Caco-2 (cell line): ENCODE data around the gene NGF. TPM values are rescaled to one million over a fixed set of nuclear protein-coding genes. Genes with fewer than 3 reads are reported as not detected.

ENCODE experiments used
- BruUV-seq: library from RNA; stranded (reverse); fragments of 400-500 nt; replicated peaks from 2 replicates; lab custom pipeline; 2021; lab: Mats Ljungman, UMichigan
- CTCF ChIA-PET: fragments of 300-600 bp; sonication (Branson Sonifier 250); formaldehyde crosslinking; loops from one replicate; lab custom pipeline; 2022; ENCODE audit warnings: antibody characterized with exemption; lab: Charles Lee
- POLR2A ChIA-PET: fragments of 300-600 bp; sonication (Branson Sonifier 250); formaldehyde crosslinking; loops from one replicate; lab custom pipeline; 2022; ENCODE audit warnings: antibody characterized with exemption; lab: Charles Lee
- DNase-seq, 2 experiments: peaks; one replicate each; pipeline versions ENCODE4 v3.0.0 to v3.0.0-alpha.2; 2020 to 2022
- H3K27me3 ChIP-seq: replicated peaks from 2 replicates; pipeline ENCODE4 v1.6.0; 2011; ENCODE audit warnings: low read length; ENCODE audit not compliant: control insufficient read depth, insufficient read depth
- H3K36me3 ChIP-seq: 2 replicates; pipeline ENCODE4 v1.5.1; 2011; ENCODE audit warnings: low read length; ENCODE audit not compliant: control insufficient read depth, insufficient read depth
- H3K4me1 ChIP-seq: fragments of 250-450 bp; sonication (Bioruptor Pico); 2 replicates; pipeline ENCODE4 v1.5.1; 2020; ENCODE audit warnings: mild to moderate bottlenecking
- H3K4me3 ChIP-seq: 2 replicates; pipeline ENCODE4 v1.5.1; 2011; ENCODE audit warnings: low read depth, mild to moderate bottlenecking, control low read depth, low read length
- H3K9me3 ChIP-seq: fragments of 250-450 bp; sonication (Bioruptor Pico); 2 replicates; pipeline ENCODE4 v1.5.1; 2020; ENCODE audit warnings: mild to moderate bottlenecking, moderate library complexity
- H3K27ac Mint-ChIP-seq: one replicate; pipeline ENCODE4 v1.8.0; 2022; ENCODE audit warnings: mixed read lengths; ENCODE audit not compliant: unreplicated experiment
- H3K27me3 Mint-ChIP-seq: one replicate; pipeline ENCODE4 v1.8.0; 2022; ENCODE audit warnings: mixed read lengths; ENCODE audit not compliant: insufficient read depth, unreplicated experiment
- H3K36me3 Mint-ChIP-seq: one replicate; pipeline ENCODE4 v1.8.0; 2022; ENCODE audit warnings: mild to moderate bottlenecking, mixed read lengths; ENCODE audit not compliant: insufficient read depth, unreplicated experiment
- H3K4me1 Mint-ChIP-seq: one replicate; pipeline ENCODE4 v1.8.0; 2022; ENCODE audit warnings: low read depth, mixed read lengths; ENCODE audit not compliant: unreplicated experiment
- H3K4me3 Mint-ChIP-seq: one replicate; pipeline ENCODE4 v1.8.0; 2022; ENCODE audit warnings: mild to moderate bottlenecking, moderate library complexity, mixed read lengths; ENCODE audit not compliant: unreplicated experiment
- H3K9me3 Mint-ChIP-seq: one replicate; pipeline ENCODE4 v1.8.0; 2022; ENCODE audit warnings: mixed read lengths; ENCODE audit not compliant: unreplicated experiment
- CTCF ChIP-seq, 2 experiments: fragments of 200-600 bp in 1 of 2; IDR thresholded peaks; 1 replicate in 1 of 2; 2 replicates in 1 of 2; pipeline versions ENCODE4 v1.5.1 to v1.8.0; 2011 to 2022; ENCODE audit warnings: antibody characterized with exemption in 1 of 2, control low read depth in 1 of 2, inconsistent platforms in 1 of 2, low read depth in 1 of 2, low read length in 1 of 2, mild to moderate bottlenecking in 1 of 2, moderate library complexity in 1 of 2; ENCODE audit not compliant: insufficient read depth in 1 of 2, severe bottlenecking in 1 of 2, unreplicated experiment in 1 of 2
- intact Hi-C: fragments of 100-400 bp; cut with micrococcal nuclease; formaldehyde crosslinking; loops from one replicate; pipeline ENCODE4 v1.10.0; 2022; ENCODE audit not compliant: unreplicated experiment
- total RNA-seq: library from RNA; stranded (reverse); gene quantifications from 2 replicates; pipeline ENCODE4 v1.2.3, GENCODE V29; 2022

NGF gene
- total RNA-seq, 1 experiment from 2014 or later, result not detected

- Mint-ChIP-seq H3K4me3 (no peak overlapping the region), H3K4me1 (no peaks in the 10 kb centered on the region), H3K36me3 (no peaks in the 10 kb centered on the region), H3K27me3 (no peaks in the 10 kb centered on the region), H3K27ac (no peak overlapping the region), H3K9me3 (peaks cover 12% of the 10 kb centered on the region)
- intact Hi-C loops, result no loop called here
- CTCF ChIA-PET, result no interaction called here
- Histone ChIP-seq H3K4me1 (no peaks in the 10 kb centered on the region), H3K9me3 (no peaks in the 10 kb centered on the region), H3K27me3 (no peaks in the 10 kb centered on the region), H3K4me3 (no peak overlapping the region), H3K36me3 (no peaks in the 10 kb centered on the region)
- no TSS peak for BruUV-seq
- POLR2A ChIA-PET, result no interaction called here
- TF ChIP-seq CTCF (IDR thresholded peaks at IDR 0.05; ENCODE audit: insufficient read depth in 1 of 2, low read depth in 1 of 2, low read length in 1 of 2, severe bottlenecking in 1 of 2, unreplicated experiment in 1 of 2), result no peak
- no peak for DNase-seq
Measured at GRCh38 chr1:115239148-115239422, 99.0 kb downstream of the NGF start.

GRCh38 chr1:115238336-115239147 is 99.5 kb downstream of the NGF start:
- no peak for DNase-seq
- peaks cover 7% of the 10 kb centered on the region for H3K9me3 Mint-ChIP-seq
- H3K4me3 Mint-ChIP-seq, result no peak overlapping the region
- H3K4me1 ChIP-seq, result no peaks in the 10 kb centered on the region
- no peak for TF ChIP-seq CTCF (IDR thresholded peaks at IDR 0.05; ENCODE audit: insufficient read depth in 1 of 2, low read depth in 1 of 2, low read length in 1 of 2, severe bottlenecking in 1 of 2, unreplicated experiment in 1 of 2)
- ChIA-PET CTCF (no interaction called here), POLR2A (no interaction called here)
- H3K9me3 ChIP-seq, result no peaks in the 10 kb centered on the region
- intact Hi-C loops, result no loop called here
- BruUV-seq, result no TSS peak
- H3K36me3 ChIP-seq, result no peaks in the 10 kb centered on the region
- H3K4me3 ChIP-seq, result no peak overlapping the region
- H3K4me1 Mint-ChIP-seq, result no peaks in the 10 kb centered on the region
- H3K27me3 Mint-ChIP-seq, result no peaks in the 10 kb centered on the region
- H3K36me3 Mint-ChIP-seq, result no peaks in the 10 kb centered on the region
- H3K27ac Mint-ChIP-seq, result peak overlapping the region; percentile 63
- no peaks in the 10 kb centered on the region for H3K27me3 ChIP-seq

- POLR2A ChIA-PET, result no interaction called here
- no peak for TF ChIP-seq CTCF (IDR thresholded peaks at IDR 0.05; ENCODE audit: insufficient read depth in 1 of 2, low read depth in 1 of 2, low read length in 1 of 2, severe bottlenecking in 1 of 2, unreplicated experiment in 1 of 2)
- Mint-ChIP-seq H3K9me3 (peaks cover 6% of the 10 kb centered on the region), H3K4me3 (no peak overlapping the region), H3K27me3 (no peaks in the 10 kb centered on the region), H3K4me1 (no peaks in the 10 kb centered on the region), H3K27ac (no peak overlapping the region), H3K36me3 (no peaks in the 10 kb centered on the region)
- no peak for DNase-seq
- Histone ChIP-seq H3K4me3 (no peak overlapping the region), H3K27me3 (no peaks in the 10 kb centered on the region), H3K9me3 (no peaks in the 10 kb centered on the region), H3K4me1 (no peaks in the 10 kb centered on the region), H3K36me3 (no peaks in the 10 kb centered on the region)
- CTCF ChIA-PET, result no interaction called here
- BruUV-seq, result no TSS peak
- intact Hi-C loops, result no loop called here
Measured at GRCh38 chr1:115237507-115237906, 100.5 kb downstream of the NGF start.
